C4-2B (cell line): Measurements from ENCODE around the gene PDE4C.

Experiments used
- H3K27ac ChIP-seq: fragments of 450-650 bp; 2 replicates; pipeline ENCODE4 v1.5.1; 2017
- CTCF ChIP-seq: fragments of 450-650 bp; conservative IDR thresholded peaks from 2 replicates; pipeline ENCODE4 v1.5.1; 2017; ENCODE audit warnings: mild to moderate bottlenecking
- ZFX ChIP-seq: fragments of 450-650 bp; IDR thresholded peaks from 2 replicates; pipeline ENCODE4 v1.6.1; 2017

PDE4C gene

DNA sequence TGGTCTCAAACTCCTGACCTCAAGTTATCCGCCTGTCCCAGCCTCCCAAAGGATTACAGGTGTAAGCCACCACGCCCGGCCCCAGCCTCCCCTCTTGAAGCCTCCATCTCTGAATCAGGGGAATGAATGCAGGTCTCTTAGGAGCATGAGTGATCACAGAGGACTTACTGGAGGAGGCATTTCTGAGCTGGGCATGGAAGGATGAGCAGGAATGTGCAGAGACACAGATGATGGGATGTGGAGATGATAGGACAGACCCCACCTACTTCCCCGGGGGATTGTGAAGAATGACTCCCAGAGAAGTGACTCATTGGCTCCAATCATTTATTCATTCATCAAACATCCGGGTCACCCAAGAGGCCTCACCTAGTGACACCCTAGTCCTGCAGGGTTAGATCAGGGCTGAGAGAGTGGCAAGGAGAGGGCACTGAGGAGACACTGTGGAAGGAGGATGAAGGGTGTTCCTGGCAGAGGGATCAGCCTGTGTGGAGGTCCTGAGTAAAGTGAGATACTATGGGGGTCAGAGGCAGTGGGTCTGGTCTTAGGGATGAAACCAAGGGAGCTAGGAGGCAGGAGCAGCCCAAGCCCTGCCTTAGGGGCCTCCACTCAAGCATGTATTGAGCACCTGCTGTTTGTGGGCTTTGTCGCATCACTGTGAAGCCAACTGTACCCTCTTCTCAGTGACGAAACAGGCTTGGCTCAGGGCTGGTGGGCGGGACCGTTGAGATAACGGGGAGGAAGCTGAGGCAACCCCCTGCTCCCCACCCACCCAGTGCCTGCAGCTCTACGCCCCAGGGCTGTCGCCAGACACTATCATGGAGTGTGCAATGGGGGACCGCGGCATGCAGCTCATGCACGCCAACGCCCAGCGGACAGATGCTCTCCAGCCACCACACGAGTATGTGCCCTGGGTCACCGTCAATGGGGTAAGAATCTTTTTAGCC, 49.6 kb downstream of the PDE4C start:
- no peak for TF ChIP-seq ZFX
- H3K27ac ChIP-seq = no peak overlapping the region

DNA sequence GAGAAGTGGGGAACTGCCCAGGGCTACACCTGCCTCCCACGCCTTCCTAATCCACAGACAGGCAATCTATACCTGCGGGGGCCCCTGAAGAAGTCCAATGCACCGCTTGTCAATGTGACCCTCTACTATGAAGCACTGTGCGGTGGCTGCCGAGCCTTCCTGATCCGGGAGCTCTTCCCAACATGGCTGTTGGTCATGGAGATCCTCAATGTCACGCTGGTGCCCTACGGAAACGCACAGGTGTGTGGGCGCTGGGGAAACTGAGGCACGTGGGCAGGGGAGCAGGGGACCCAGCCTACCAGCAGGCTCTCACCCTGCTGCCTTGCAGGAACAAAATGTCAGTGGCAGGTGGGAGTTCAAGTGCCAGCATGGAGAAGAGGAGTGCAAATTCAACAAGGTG, 51.3 kb downstream of the PDE4C start:
- no peak for TF ChIP-seq CTCF
- TF ChIP-seq ZFX = no peak
- H3K27ac ChIP-seq = no peak overlapping the region
